ENCODE data around the gene CHAF1A.

DNA sequence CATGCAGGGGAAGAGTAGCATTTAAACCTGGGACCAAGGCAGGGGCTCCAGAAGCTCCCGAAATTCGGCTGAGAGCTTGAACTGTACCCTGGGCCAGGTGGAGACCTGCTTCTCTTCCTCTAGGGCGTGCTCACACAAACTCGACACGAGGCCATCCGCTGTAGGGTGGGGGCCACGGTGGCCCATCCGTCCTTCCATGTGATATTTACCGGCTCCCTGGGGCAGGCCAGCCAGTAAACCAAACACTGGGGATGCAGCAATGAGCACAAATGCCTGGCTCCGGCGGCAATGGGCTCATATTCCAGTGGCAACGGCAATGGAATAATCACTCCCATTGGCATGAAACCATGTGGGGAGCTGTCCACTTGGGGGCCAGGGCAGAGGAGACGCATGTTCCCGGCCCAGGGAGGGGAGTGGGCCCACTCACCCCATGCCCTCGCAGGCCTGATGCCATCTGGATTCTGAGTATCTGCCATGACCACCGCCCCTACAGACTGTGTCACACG, 12.9 kb upstream of the CHAF1A start:
- TF ChIP-seq, protein P1, sequence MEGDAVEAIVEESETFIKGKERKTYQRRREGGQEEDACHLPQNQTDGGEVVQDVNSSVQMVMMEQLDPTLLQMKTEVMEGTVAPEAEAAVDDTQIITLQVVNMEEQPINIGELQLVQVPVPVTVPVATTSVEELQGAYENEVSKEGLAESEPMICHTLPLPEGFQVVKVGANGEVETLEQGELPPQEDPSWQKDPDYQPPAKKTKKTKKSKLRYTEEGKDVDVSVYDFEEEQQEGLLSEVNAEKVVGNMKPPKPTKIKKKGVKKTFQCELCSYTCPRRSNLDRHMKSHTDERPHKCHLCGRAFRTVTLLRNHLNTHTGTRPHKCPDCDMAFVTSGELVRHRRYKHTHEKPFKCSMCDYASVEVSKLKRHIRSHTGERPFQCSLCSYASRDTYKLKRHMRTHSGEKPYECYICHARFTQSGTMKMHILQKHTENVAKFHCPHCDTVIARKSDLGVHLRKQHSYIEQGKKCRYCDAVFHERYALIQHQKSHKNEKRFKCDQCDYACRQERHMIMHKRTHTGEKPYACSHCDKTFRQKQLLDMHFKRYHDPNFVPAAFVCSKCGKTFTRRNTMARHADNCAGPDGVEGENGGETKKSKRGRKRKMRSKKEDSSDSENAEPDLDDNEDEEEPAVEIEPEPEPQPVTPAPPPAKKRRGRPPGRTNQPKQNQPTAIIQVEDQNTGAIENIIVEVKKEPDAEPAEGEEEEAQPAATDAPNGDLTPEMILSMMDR (conservative IDR thresholded peaks at IDR 0.05; ENCODE audit: low read depth in 2 of 2), result no peak
- no peak for TF ChIP-seq JUNB (IDR thresholded peaks at IDR 0.05; ENCODE audit: unreplicated experiment)
- no peak for TF ChIP-seq ZNF114 (CRISPR knock-in tag; IDR thresholded peaks at IDR 0.05)
- TF ChIP-seq EZH2 (IDR thresholded peaks at IDR 0.05; ENCODE audit: low read depth, unreplicated experiment), result no peak
- TF ChIP-seq, protein P2, sequence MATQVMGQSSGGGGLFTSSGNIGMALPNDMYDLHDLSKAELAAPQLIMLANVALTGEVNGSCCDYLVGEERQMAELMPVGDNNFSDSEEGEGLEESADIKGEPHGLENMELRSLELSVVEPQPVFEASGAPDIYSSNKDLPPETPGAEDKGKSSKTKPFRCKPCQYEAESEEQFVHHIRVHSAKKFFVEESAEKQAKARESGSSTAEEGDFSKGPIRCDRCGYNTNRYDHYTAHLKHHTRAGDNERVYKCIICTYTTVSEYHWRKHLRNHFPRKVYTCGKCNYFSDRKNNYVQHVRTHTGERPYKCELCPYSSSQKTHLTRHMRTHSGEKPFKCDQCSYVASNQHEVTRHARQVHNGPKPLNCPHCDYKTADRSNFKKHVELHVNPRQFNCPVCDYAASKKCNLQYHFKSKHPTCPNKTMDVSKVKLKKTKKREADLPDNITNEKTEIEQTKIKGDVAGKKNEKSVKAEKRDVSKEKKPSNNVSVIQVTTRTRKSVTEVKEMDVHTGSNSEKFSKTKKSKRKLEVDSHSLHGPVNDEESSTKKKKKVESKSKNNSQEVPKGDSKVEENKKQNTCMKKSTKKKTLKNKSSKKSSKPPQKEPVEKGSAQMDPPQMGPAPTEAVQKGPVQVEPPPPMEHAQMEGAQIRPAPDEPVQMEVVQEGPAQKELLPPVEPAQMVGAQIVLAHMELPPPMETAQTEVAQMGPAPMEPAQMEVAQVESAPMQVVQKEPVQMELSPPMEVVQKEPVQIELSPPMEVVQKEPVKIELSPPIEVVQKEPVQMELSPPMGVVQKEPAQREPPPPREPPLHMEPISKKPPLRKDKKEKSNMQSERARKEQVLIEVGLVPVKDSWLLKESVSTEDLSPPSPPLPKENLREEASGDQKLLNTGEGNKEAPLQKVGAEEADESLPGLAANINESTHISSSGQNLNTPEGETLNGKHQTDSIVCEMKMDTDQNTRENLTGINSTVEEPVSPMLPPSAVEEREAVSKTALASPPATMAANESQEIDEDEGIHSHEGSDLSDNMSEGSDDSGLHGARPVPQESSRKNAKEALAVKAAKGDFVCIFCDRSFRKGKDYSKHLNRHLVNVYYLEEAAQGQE (IDR thresholded peaks at IDR 0.05; ENCODE audit: unreplicated experiment), result no peak
- no peak for TF ChIP-seq POLR2AphosphoS5 (IDR thresholded peaks at IDR 0.05; ENCODE audit: low read depth)

Measured in GM23338 (cell line).